HG02938 (cell line): ENCODE results near the gene TFEC.

ENCODE experiments used
- ATAC-seq: cut with Tn5 transposase; IDR thresholded peaks from one replicate; pipeline ENCODE4 v1.9.1; 2021; ENCODE audit warnings: mild to moderate bottlenecking, moderate library complexity; ENCODE audit not compliant: unreplicated experiment

The TFEC gene

GRCh38 chr7:115995701-115996100 is 34.9 kb downstream of the TFEC start:
- no peak for ATAC-seq

GRCh38 chr7:115988401-115988800 is 42.2 kb downstream of the TFEC start:
- ATAC-seq = no peak

- no peak for ATAC-seq
Measured at GRCh38 chr7:115987486-115987885, 43.1 kb downstream of the TFEC start.

- no peak for ATAC-seq
Measured at GRCh38 chr7:115984105-115984504, 46.5 kb downstream of the TFEC start.

- ATAC-seq = no peak
Measured at GRCh38 chr7:115980159-115980558, 50.4 kb downstream of the TFEC start.

- ATAC-seq = no peak
Measured at GRCh38 chr7:115976651-115977050, 53.9 kb downstream of the TFEC start.

GRCh38 chr7:115975766-115976165 is 54.8 kb downstream of the TFEC start:
- ATAC-seq = no peak

- ATAC-seq = no peak
Measured at GRCh38 chr7:115973406-115973805, 57.2 kb downstream of the TFEC start.

- no peak for ATAC-seq
Measured at GRCh38 chr7:115971506-115971905, 59.1 kb downstream of the TFEC start.

GRCh38 chr7:115968596-115968995 is 62.0 kb downstream of the TFEC start:
- ATAC-seq = no peak

- no peak for ATAC-seq
Measured at GRCh38 chr7:115968171-115968570, 62.4 kb downstream of the TFEC start.

GRCh38 chr7:115965796-115966475 is 64.6 kb downstream of the TFEC start:
- ATAC-seq = no peak

GRCh38 chr7:115965236-115965635 is 65.3 kb downstream of the TFEC start:
- ATAC-seq = no peak

GRCh38 chr7:115964799-115965198 is 65.8 kb downstream of the TFEC start:
- ATAC-seq = no peak

GRCh38 chr7:115962340-115962739 is 68.2 kb downstream of the TFEC start:
- ATAC-seq = no peak

GRCh38 chr7:115953592-115954255 is 76.8 kb downstream of the TFEC start:
- ATAC-seq = no peak

- ATAC-seq = no peak
Measured at GRCh38 chr7:115952832-115953231, 77.7 kb downstream of the TFEC start.

GRCh38 chr7:115951547-115951946 is 79.0 kb downstream of the TFEC start:
- ATAC-seq = no peak

GRCh38 chr7:115941703-115942268 is 88.8 kb downstream of the TFEC start:
- ATAC-seq = no peak

GRCh38 chr7:115940460-115941060 is 90.0 kb downstream of the TFEC start:
- no peak for ATAC-seq

- no peak for ATAC-seq
Measured at GRCh38 chr7:115937960-115938359, 92.6 kb downstream of the TFEC start.

- no peak for ATAC-seq
Measured at GRCh38 chr7:115933471-115933870, 97.1 kb downstream of the TFEC start.
